Glutamatergic neuron (in vitro differentiated cells): ENCODE data around the gene FCER1G. TPM values are rescaled to one million over a fixed set of nuclear protein-coding genes. Genes with fewer than 3 reads are reported as not detected.
A peak's percentile ranks its signal among the peaks of the same experiment; 100 is the strongest.

Experiments
- DNase-seq: peaks from one replicate; pipeline ENCODE4 v3.0.0; 2022
- H3K27ac Mint-ChIP-seq: one replicate; pipeline ENCODE4 v1.8.0; 2020; ENCODE audit warnings: mild to moderate bottlenecking, mixed read lengths, inconsistent platforms; ENCODE audit not compliant: unreplicated experiment
- H3K27me3 Mint-ChIP-seq: one replicate; pipeline ENCODE4 v1.8.0; 2020; ENCODE audit warnings: mild to moderate bottlenecking, moderate library complexity, mixed read lengths, inconsistent platforms; ENCODE audit not compliant: unreplicated experiment
- H3K36me3 Mint-ChIP-seq: one replicate; pipeline ENCODE4 v1.8.0; 2020; ENCODE audit warnings: mild to moderate bottlenecking, mixed read lengths, inconsistent platforms; ENCODE audit not compliant: unreplicated experiment
- H3K4me1 Mint-ChIP-seq: one replicate; pipeline ENCODE4 v1.8.0; 2020; ENCODE audit warnings: mild to moderate bottlenecking, low read depth, mixed read lengths, inconsistent platforms; ENCODE audit not compliant: unreplicated experiment
- H3K4me3 Mint-ChIP-seq: one replicate; pipeline ENCODE4 v1.8.0; 2020; ENCODE audit warnings: mild to moderate bottlenecking, mixed read lengths, inconsistent platforms; ENCODE audit not compliant: unreplicated experiment
- H3K9me3 Mint-ChIP-seq: one replicate; pipeline ENCODE4 v1.8.0; 2020; ENCODE audit warnings: mild to moderate bottlenecking, moderate library complexity, mixed read lengths, inconsistent platforms; ENCODE audit not compliant: unreplicated experiment
- total RNA-seq: library from RNA; stranded (reverse); fragmentation: NEBNext Ultra II Directional; extraction: Animal tissue kit (Norgen Biotek cat#: 25700); gene quantifications from one replicate; pipeline ENCODE4 v1.2.1, GENCODE V29; 2021; ENCODE audit not compliant: unreplicated experiment
- TF ChIP-seq, protein P1 (sequence below): fragments of 200-600 bp; sonication (generic); IDR thresholded peaks from one replicate; pipeline ENCODE4 v1.5.0; 2021; ENCODE audit not compliant: partially characterized antibody, unreplicated experiment

FCER1G gene
- total RNA-seq, 1 donor from 2014 or later: 1.3 TPM

DNA sequence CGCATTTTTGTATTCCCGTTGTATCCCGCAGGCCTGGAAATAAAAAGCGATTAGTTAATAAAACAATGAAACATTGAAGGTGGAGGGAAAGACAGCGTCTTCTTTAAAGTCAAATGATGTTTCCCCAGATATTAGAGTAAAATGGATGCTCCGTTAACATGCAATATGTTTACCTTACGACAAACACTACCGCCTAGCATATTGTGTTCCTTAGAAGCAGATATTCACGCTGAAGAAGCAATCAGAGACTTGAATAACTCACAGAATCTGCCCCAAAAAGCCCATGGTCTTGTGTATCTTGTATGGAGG lies 37.2 kb upstream of the FCER1G start:
- peaks cover 8% of the 10 kb centered on the region for H3K4me1 Mint-ChIP-seq
- H3K36me3 Mint-ChIP-seq: peaks cover 5% of the 10 kb centered on the region
- peak overlapping the region; percentile 98 for H3K27ac Mint-ChIP-seq
- H3K4me3 Mint-ChIP-seq: peak overlapping the region; percentile 100
- peaks cover 11% of the 10 kb centered on the region for H3K9me3 Mint-ChIP-seq
- DNase-seq: no peak
- H3K27me3 Mint-ChIP-seq: peaks cover 14% of the 10 kb centered on the region
- TF ChIP-seq, protein P1, sequence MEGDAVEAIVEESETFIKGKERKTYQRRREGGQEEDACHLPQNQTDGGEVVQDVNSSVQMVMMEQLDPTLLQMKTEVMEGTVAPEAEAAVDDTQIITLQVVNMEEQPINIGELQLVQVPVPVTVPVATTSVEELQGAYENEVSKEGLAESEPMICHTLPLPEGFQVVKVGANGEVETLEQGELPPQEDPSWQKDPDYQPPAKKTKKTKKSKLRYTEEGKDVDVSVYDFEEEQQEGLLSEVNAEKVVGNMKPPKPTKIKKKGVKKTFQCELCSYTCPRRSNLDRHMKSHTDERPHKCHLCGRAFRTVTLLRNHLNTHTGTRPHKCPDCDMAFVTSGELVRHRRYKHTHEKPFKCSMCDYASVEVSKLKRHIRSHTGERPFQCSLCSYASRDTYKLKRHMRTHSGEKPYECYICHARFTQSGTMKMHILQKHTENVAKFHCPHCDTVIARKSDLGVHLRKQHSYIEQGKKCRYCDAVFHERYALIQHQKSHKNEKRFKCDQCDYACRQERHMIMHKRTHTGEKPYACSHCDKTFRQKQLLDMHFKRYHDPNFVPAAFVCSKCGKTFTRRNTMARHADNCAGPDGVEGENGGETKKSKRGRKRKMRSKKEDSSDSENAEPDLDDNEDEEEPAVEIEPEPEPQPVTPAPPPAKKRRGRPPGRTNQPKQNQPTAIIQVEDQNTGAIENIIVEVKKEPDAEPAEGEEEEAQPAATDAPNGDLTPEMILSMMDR: no peak

DNA sequence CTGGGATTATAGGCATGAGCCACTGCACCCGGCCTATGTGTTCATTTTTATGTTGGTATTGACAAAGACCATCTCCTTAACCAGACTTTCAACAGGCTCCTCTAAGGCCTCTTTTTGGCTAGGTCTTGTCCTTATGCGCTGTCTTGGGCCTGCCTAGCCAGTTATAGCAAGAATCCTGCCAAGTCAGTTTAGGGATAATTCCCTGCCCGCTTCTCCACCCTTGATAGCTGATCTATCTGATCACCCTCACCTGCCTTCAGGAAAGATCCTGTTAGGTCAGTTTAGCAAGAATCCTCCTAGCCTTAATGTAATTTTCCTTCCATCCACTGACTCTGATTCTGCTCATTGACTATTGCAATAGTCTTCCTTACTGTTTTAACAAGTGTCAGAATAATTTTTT lies 35.4 kb upstream of the FCER1G start:
- H3K27me3 Mint-ChIP-seq: peaks cover 12% of the 10 kb centered on the region
- H3K4me1 Mint-ChIP-seq: peaks cover 8% of the 10 kb centered on the region
- no peak overlapping the region for H3K4me3 Mint-ChIP-seq
- no peak for DNase-seq
- no peaks in the 10 kb centered on the region for H3K36me3 Mint-ChIP-seq
- H3K27ac Mint-ChIP-seq: no peak overlapping the region
- peaks cover 11% of the 10 kb centered on the region for H3K9me3 Mint-ChIP-seq
- TF ChIP-seq, protein P1: no peak

DNA sequence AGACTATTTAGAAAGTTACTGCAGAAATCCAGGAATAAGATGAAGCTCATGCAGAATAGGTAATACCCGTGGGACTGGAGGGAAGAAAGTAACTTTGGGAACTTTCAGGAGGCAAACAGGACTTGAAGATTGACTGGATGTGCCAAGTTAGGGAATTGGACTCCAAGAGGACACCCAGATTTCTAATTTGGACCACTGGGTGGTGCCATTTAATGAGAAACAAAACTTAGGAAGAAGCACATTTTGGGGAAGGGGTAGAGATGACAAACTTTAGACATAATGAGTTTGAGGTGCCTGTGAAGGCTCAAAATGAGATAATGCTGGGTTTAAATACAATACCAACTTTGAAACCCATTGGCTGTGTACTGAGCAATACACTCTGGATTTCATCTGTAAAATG lies 34.5 kb upstream of the FCER1G start:
- Mint-ChIP-seq H3K27ac (no peak overlapping the region), H3K4me1 (peaks cover 14% of the 10 kb centered on the region), H3K27me3 (peaks cover 12% of the 10 kb centered on the region), H3K4me3 (no peak overlapping the region), H3K9me3 (peaks cover 9% of the 10 kb centered on the region), H3K36me3 (no peaks in the 10 kb centered on the region)
- no peak for DNase-seq
- TF ChIP-seq, protein P1: peak; percentile 19

DNA sequence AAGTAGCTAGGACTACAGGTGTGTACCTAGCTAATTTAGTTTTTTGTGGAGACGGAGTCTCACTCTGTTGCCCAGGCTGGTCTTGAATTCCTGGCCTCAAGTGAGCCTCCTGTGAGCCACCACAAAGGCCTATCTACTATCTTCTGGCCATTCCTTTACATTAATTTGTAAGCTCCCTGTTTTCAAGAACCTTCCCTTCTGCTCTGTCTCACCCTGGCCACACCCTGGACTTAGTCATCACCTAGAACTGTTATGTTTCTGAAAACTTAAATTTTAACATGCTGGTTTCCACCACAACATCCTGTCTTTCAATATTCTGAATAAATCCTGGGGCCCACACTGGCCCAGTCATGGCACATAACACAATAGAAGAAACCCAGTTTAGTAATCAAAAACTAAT lies 32.9 kb upstream of the FCER1G start:
- no peak for DNase-seq
- no peak overlapping the region for H3K27ac Mint-ChIP-seq
- H3K36me3 Mint-ChIP-seq: no peaks in the 10 kb centered on the region
- TF ChIP-seq, protein P1: no peak
- H3K4me3 Mint-ChIP-seq: no peak overlapping the region
- peaks cover 8% of the 10 kb centered on the region for H3K27me3 Mint-ChIP-seq
- H3K9me3 Mint-ChIP-seq: peaks cover 8% of the 10 kb centered on the region
- peaks cover 14% of the 10 kb centered on the region for H3K4me1 Mint-ChIP-seq

DNA sequence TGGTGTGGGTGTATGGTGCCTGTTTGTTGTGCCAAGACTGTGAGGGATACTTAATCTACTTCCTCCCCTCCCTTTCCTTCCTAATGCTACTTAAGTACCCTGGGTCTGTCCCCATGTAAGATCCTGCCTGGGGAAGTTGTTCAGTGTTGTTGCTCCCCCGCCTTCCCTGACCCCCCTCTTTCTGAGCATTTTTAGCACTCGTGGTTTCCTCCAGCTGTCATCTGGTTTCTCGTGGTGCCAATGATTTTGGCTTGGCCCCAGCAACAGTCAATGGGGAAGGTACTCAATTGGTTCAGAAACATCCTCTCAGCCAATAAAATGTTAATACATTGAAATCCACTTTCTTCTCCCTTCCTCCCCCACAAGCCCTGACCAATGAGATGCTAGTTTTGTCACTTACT lies 29.8 kb upstream of the FCER1G start:
- Mint-ChIP-seq H3K4me1 (peaks cover 6% of the 10 kb centered on the region), H3K27me3 (peaks cover 2% of the 10 kb centered on the region), H3K9me3 (peaks cover 1% of the 10 kb centered on the region), H3K36me3 (no peaks in the 10 kb centered on the region), H3K4me3 (no peak overlapping the region), H3K27ac (no peak overlapping the region)
- no peak for DNase-seq
- TF ChIP-seq, protein P1: no peak
